Measurements from ENCODE around the gene USP6.

DNA sequence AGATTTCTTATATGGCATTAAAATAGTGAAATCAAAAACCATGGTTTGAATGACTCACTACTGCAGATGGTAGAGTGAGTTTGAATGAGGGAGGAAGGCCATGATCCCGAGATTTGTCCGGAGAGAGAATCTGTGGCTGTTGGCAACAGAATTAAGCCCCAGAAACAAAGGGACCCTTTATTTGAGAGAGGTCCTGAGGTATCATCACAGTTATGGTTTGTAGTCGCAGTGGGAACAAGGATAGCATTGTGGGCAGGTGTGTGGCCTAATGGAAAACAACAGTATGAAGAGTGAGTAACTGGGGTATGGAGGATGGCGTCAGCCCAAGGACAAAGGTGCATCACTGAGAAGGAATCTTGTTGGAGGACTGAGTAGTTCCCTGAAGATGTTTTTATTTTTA is 46.1 kb upstream of the USP6 start:
- no peak for TF ChIP-seq POLR2A (IDR thresholded peaks at IDR 0.05)
- TF ChIP-seq CTCF (IDR thresholded peaks at IDR 0.05), result no peak
- no peak for TF ChIP-seq EP300 (IDR thresholded peaks at IDR 0.05)

Measured in tibial nerve (tissue), 4 donors.